ENCODE measurements around the gene ABCA1. TPM values are rescaled to one million over a fixed set of nuclear protein-coding genes. Genes with fewer than 3 reads are reported as not detected.
A peak's percentile ranks its signal among the peaks of the same experiment; 100 is the strongest.

ABCA1 gene
- total RNA-seq, 6 experiments from 2014 or later = 45.8 to 107 (median 61.4) TPM

DNA sequence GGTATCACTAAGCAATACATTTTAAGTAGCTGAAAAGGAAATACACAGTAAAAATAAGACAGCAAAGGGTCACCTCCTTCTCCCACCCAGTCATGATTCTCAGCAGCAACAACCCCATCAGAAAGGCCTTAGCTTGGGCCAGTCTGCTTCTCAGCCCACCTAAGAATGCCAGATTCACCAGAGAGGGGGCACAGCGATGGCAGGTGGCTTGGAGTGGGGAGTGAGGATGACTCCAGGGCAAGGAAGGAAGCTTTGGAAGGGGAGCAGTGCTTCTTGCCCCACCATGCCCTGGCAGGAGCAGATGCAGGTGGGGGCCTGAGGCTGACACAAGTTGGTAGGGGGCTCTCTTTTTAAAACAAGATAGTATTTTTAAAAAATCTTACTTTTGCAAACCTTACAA is 51.4 kb downstream of the ABCA1 start:
- Histone ChIP-seq H3K27me3 (no peaks in the 10 kb centered on the region), H3K36me3 (peaks cover 0 to 53% (median 26%) of the 10 kb centered on the region in 4 donors), H3K9me3 (no peaks in the 10 kb centered on the region), H3K27ac (no peak overlapping the region), H3K4me3 (no peak overlapping the region), H3K4me1 (peaks cover 0 to 41% (median 17%) of the 10 kb centered on the region in 4 donors)
- ATAC-seq = no peak
- WGBS (ENCODE audit: insufficient coverage, low coverage, low lambda C conversion rate, missing lambda C conversion rate) = 82% methylated on average over 1 of the region's 1 CpG
- intact Hi-C loops (cut with DNase I) = no loop called here
- TF ChIP-seq, protein P1, sequence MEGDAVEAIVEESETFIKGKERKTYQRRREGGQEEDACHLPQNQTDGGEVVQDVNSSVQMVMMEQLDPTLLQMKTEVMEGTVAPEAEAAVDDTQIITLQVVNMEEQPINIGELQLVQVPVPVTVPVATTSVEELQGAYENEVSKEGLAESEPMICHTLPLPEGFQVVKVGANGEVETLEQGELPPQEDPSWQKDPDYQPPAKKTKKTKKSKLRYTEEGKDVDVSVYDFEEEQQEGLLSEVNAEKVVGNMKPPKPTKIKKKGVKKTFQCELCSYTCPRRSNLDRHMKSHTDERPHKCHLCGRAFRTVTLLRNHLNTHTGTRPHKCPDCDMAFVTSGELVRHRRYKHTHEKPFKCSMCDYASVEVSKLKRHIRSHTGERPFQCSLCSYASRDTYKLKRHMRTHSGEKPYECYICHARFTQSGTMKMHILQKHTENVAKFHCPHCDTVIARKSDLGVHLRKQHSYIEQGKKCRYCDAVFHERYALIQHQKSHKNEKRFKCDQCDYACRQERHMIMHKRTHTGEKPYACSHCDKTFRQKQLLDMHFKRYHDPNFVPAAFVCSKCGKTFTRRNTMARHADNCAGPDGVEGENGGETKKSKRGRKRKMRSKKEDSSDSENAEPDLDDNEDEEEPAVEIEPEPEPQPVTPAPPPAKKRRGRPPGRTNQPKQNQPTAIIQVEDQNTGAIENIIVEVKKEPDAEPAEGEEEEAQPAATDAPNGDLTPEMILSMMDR (IDR thresholded peaks at IDR 0.05) = no peak
- TF ChIP-seq POLR2A (IDR thresholded peaks at IDR 0.05) = no peak
- DNase-seq = no peak

DNA sequence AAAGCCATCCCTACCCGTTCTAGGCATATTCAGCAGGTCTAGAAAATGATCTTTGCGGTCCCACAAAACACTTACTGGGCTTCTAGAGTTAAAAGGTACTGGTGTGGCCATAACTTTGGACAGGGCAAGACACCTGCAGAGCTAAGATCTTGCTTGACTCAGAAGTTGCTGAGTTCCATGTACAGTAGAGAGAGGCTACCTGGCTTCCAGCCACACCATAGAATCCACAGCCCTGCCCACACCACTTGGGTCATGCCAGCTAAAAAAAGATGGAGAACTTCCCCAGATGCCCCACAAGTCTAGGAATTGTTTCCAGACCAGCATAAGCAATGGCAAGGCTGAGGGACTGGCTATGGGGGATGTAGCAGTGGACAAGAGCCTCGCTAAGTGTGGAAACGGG is 52.1 kb downstream of the ABCA1 start:
- H3K27ac ChIP-seq = no peak overlapping the region
- intact Hi-C loops (cut with DNase I) = no loop called here
- no peak overlapping the region for H3K4me3 ChIP-seq
- peaks cover 0 to 54% (median 23%) of the 10 kb centered on the region in 4 donors for H3K36me3 ChIP-seq
- H3K4me1 ChIP-seq = peaks cover 0 to 48% (median 19%) of the 10 kb centered on the region in 4 donors
- TF ChIP-seq POLR2A (IDR thresholded peaks at IDR 0.05) = no peak
- TF ChIP-seq, protein P1 (IDR thresholded peaks at IDR 0.05) = no peak
- H3K27me3 ChIP-seq = no peaks in the 10 kb centered on the region
- DNase-seq (no peak), ATAC-seq (peak in 2 of 4 donors; percentile 3 to 6)
- H3K9me3 ChIP-seq = no peaks in the 10 kb centered on the region
- 100% methylated on average over 2 of the region's 4 CpGs for WGBS (ENCODE audit: insufficient coverage, low coverage, low lambda C conversion rate, missing lambda C conversion rate)

DNA sequence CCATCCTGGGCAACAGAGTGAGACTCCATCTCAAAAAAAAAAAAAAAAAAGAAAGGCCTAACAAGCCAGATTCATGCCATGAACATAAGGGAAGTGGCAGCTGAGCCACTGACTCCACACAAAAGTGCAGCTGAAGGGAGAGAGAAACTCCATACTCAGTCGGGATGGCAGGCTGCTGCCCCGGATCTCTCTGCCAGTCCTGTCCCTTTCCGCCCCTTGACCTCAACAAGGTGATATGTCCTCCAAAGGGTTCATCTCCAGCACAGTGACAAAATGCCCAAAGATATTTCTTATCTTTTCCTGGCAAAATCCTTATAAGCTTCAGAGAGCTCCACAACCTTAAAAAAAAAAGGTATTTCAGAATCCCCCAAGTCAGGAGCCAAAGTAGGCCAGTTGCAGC is 52.6 kb downstream of the ABCA1 start:
- ATAC-seq (peak in 3 of 4 donors; percentile 35 to 59 (median 42)), DNase-seq (no peak)
- WGBS (ENCODE audit: insufficient coverage, low coverage, low lambda C conversion rate, missing lambda C conversion rate) = 37% methylated on average over 3 of the region's 3 CpGs
- H3K4me3 ChIP-seq = no peak overlapping the region
- no peak overlapping the region for H3K27ac ChIP-seq
- intact Hi-C loops (cut with DNase I) = no loop called here
- peaks cover 0 to 50% (median 20%) of the 10 kb centered on the region in 4 donors for H3K36me3 ChIP-seq
- peaks cover 0 to 51% (median 20%) of the 10 kb centered on the region in 4 donors for H3K4me1 ChIP-seq
- H3K9me3 ChIP-seq = no peaks in the 10 kb centered on the region
- H3K27me3 ChIP-seq = no peaks in the 10 kb centered on the region
- TF ChIP-seq POLR2A (IDR thresholded peaks at IDR 0.05) = no peak
- TF ChIP-seq, protein P1 (IDR thresholded peaks at IDR 0.05) = no peak

DNA sequence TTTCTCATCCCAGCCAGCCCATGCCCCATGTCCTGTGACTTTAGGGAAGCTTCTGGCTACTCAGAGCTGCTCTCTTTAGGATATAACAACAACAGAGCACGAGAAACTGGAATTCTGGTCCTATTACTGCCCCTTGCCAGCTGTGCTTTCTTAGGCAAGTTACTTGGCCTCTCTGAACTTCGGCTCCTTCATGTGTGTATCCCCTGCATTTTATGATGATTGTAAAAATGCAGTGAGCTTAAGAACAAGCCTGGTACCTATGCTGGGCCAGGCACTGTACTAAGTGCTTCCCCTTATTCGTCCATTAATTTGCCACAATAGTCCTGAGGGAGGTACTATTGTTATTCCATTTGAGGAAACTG is 54.5 kb downstream of the ABCA1 start:
- Histone ChIP-seq H3K27me3 (no peaks in the 10 kb centered on the region), H3K9me3 (no peaks in the 10 kb centered on the region), H3K4me1 (peaks cover 0 to 70% (median 34%) of the 10 kb centered on the region in 4 donors), H3K4me3 (no peak overlapping the region), H3K27ac (peak overlapping the region in 2 of 3 donors; percentile 61 to 63), H3K36me3 (peaks cover 0 to 39% (median 14%) of the 10 kb centered on the region in 4 donors)
- TF ChIP-seq, protein P1 (IDR thresholded peaks at IDR 0.05) = no peak
- no peak for TF ChIP-seq POLR2A (IDR thresholded peaks at IDR 0.05)
- 64% methylated on average over 2 of the region's 3 CpGs for WGBS (ENCODE audit: insufficient coverage, low coverage, low lambda C conversion rate, missing lambda C conversion rate)
- intact Hi-C loops (cut with DNase I) = no loop called here
- no peak for ATAC-seq
- no peak for DNase-seq

Data from right lobe of liver (tissue), 6 donors.